ENCODE measurements around the gene MXD4. TPM values are rescaled to one million over a fixed set of nuclear protein-coding genes. Genes with fewer than 3 reads are reported as not detected.

Gene MXD4
- total RNA-seq, 1 experiment from 2014 or later, result 9.1 TPM

- H3K36me3 ChIP-seq (ENCODE audit: insufficient read depth, low read length, poor library complexity, severe bottlenecking), result no peaks in the 10 kb centered on the region
- H3K27ac ChIP-seq (ENCODE audit: low read depth, low read length, poor library complexity, severe bottlenecking), result no peak overlapping the region
- POLR2A ChIA-PET (ENCODE audit: low non-redundant PET), result no interaction called here
- no TSS peak for BruUV-seq (replicated peaks)
- H3K9me3 ChIP-seq (ENCODE audit: low read depth, low read length, poor library complexity, severe bottlenecking), result no peaks in the 10 kb centered on the region
- TF ChIP-seq EZH2 (IDR thresholded peaks at IDR 0.05; ENCODE audit: borderline replicate concordance, low read depth, low read length, poor library complexity, severe bottlenecking), result no peak
- TF ChIP-seq, protein P1, sequence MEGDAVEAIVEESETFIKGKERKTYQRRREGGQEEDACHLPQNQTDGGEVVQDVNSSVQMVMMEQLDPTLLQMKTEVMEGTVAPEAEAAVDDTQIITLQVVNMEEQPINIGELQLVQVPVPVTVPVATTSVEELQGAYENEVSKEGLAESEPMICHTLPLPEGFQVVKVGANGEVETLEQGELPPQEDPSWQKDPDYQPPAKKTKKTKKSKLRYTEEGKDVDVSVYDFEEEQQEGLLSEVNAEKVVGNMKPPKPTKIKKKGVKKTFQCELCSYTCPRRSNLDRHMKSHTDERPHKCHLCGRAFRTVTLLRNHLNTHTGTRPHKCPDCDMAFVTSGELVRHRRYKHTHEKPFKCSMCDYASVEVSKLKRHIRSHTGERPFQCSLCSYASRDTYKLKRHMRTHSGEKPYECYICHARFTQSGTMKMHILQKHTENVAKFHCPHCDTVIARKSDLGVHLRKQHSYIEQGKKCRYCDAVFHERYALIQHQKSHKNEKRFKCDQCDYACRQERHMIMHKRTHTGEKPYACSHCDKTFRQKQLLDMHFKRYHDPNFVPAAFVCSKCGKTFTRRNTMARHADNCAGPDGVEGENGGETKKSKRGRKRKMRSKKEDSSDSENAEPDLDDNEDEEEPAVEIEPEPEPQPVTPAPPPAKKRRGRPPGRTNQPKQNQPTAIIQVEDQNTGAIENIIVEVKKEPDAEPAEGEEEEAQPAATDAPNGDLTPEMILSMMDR (conservative IDR thresholded peaks at IDR 0.05; ENCODE audit: low read depth, low read length), result no peak
- H3K4me1 ChIP-seq (ENCODE audit: insufficient read depth, low read length, poor library complexity, severe bottlenecking), result peaks cover 20% of the 10 kb centered on the region
- intact Hi-C loops (cut with micrococcal nuclease; ENCODE audit: unreplicated experiment), result loop anchor here (10.0 kb wide), 1 partner anchor 155 kb away; the partner anchor contains the start of genes CFAP99 and ZFYVE28
- H3K27me3 ChIP-seq (replicated peaks; ENCODE audit: insufficient read depth, low read depth, low read length, poor library complexity), result no peaks in the 10 kb centered on the region
- DNase-seq (ENCODE audit: low spot score), result no peak
- CTCF ChIA-PET, result no interaction called here
- no peak overlapping the region for H3K4me3 ChIP-seq (ENCODE audit: low read depth, low read length, poor library complexity, severe bottlenecking)
Observed at GRCh38 chr4:2259541-2260343, 2.2 kb downstream of the MXD4 start.

- DNase-seq (ENCODE audit: low spot score), result no peak
- Histone ChIP-seq H3K36me3 (ENCODE audit: insufficient read depth, low read length, poor library complexity, severe bottlenecking) (no peaks in the 10 kb centered on the region), H3K4me3 (ENCODE audit: low read depth, low read length, poor library complexity, severe bottlenecking) (no peak overlapping the region), H3K4me1 (ENCODE audit: insufficient read depth, low read length, poor library complexity, severe bottlenecking) (peaks cover 20% of the 10 kb centered on the region), H3K9me3 (ENCODE audit: low read depth, low read length, poor library complexity, severe bottlenecking) (no peaks in the 10 kb centered on the region), H3K27me3 (replicated peaks; ENCODE audit: insufficient read depth, low read depth, low read length, poor library complexity) (no peaks in the 10 kb centered on the region), H3K27ac (ENCODE audit: low read depth, low read length, poor library complexity, severe bottlenecking) (no peak overlapping the region)
- intact Hi-C loops (cut with micrococcal nuclease; ENCODE audit: unreplicated experiment), result no loop called here
- no TSS peak for BruUV-seq (replicated peaks)
- POLR2A ChIA-PET (ENCODE audit: low non-redundant PET), result no interaction called here
- TF ChIP-seq, protein P1 (conservative IDR thresholded peaks at IDR 0.05; ENCODE audit: low read depth, low read length), result no peak
- no peak for TF ChIP-seq EZH2 (IDR thresholded peaks at IDR 0.05; ENCODE audit: borderline replicate concordance, low read depth, low read length, poor library complexity, severe bottlenecking)
- CTCF ChIA-PET, result no interaction called here
Observed at GRCh38 chr4:2259036-2259540, 2.8 kb downstream of the MXD4 start.

DNA sequence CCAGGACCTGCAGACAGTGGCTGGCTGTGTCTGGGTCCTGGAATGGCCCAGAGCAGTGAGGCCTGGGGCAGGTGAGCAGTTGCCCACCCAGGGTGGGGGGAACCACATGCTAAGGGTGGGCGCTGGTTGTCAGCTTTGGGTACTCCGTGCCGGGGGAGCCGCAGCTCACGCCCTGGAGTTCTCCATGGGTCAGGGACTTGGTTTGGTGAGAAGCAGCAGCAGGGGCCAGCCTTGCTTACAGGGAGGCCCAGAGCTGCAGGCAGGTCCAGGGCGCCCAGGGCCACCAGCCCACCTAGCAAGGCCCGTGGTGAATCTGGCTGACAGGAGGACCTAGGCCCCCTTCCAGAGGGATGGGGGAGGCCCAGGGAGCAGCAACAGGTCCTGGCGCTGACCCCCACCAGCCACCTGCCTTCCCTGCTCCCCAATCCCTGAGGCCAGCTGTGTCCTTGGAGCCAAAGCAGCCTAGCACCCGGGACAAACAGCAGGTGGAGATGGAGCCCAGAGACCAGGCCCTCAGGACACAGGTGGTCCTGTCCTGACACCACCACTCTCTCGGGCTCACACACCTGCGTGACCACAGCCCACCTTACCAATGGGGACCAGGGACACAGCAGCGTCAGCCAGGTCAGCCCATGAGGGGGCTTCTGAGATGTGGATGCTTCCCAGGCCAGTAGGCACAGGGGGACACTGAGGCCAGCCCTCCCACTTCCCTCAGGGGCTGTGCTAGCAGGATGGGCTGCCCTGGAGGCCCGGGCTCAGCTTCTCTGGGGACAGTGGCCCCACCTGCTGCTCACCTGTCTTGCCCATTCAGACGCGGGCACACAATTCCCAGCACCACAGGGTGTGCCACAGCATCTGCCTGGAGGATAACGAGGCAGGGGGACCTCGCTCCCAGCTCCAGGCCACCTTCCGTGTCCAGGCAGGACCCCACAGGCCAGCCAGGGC lies 3.5 kb downstream of the MXD4 start:
- no peaks in the 10 kb centered on the region for H3K27me3 ChIP-seq (replicated peaks; ENCODE audit: insufficient read depth, low read depth, low read length, poor library complexity)
- TF ChIP-seq, protein P1 (conservative IDR thresholded peaks at IDR 0.05; ENCODE audit: low read depth, low read length), result no peak
- TF ChIP-seq EZH2 (IDR thresholded peaks at IDR 0.05; ENCODE audit: borderline replicate concordance, low read depth, low read length, poor library complexity, severe bottlenecking), result no peak
- intact Hi-C loops (cut with micrococcal nuclease; ENCODE audit: unreplicated experiment), result no loop called here
- H3K27ac ChIP-seq (ENCODE audit: low read depth, low read length, poor library complexity, severe bottlenecking), result no peak overlapping the region
- peaks cover 20% of the 10 kb centered on the region for H3K4me1 ChIP-seq (ENCODE audit: insufficient read depth, low read length, poor library complexity, severe bottlenecking)
- no TSS peak for BruUV-seq (replicated peaks)
- no peak overlapping the region for H3K4me3 ChIP-seq (ENCODE audit: low read depth, low read length, poor library complexity, severe bottlenecking)
- CTCF ChIA-PET, result no interaction called here
- no peak for DNase-seq (ENCODE audit: low spot score)
- POLR2A ChIA-PET (ENCODE audit: low non-redundant PET), result no interaction called here
- no peaks in the 10 kb centered on the region for H3K36me3 ChIP-seq (ENCODE audit: insufficient read depth, low read length, poor library complexity, severe bottlenecking)
- no peaks in the 10 kb centered on the region for H3K9me3 ChIP-seq (ENCODE audit: low read depth, low read length, poor library complexity, severe bottlenecking)
